Tibial nerve (tissue), 3 donors: ENCODE measurements around the gene ARHGAP15.

ENCODE experiments used
- POLR2A ChIP-seq, 2 donors: fragments of 450-650 bp; IDR thresholded peaks; one replicate each; pipeline ENCODE4 v1.6.1; 2017; ENCODE audit warnings: antibody characterized with exemption in 2 of 2, mild to moderate bottlenecking in 2 of 2, moderate library complexity in 2 of 2
- TF ChIP-seq, protein P1 (sequence below), 5 experiments: fragments of 200-600 bp in 3 of 5; fragments of 450-650 bp in 2 of 5; sonication (generic) in 3 of 5; IDR thresholded peaks; one replicate each; pipeline ENCODE4 v1.5.1; 2016 to 2019; ENCODE audit warnings: antibody characterized with exemption in 5 of 5, mild to moderate bottlenecking in 3 of 5, moderate library complexity in 2 of 5

DNA sequence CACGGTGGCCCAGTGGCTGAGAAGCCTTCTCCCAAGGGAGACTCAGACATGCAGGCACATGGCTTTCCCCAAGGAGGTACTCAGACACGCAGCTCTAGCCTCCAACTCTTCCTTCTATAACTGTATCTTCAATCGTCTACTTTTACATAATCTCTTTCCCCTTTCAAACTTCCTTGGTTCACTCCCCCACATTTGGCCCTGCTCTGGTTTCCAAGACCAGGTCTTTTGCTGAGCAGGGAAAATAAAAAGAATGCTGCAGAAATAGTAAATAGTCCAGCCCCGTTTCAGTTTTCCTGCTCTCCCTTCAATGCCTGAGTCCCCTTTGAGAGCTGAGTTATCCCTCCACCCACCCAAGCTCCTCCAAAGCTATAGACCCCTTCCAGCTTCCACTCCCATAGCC, 635.0 kb downstream of the ARHGAP15 start:
- no peak for TF ChIP-seq POLR2A (IDR thresholded peaks at IDR 0.05)
- TF ChIP-seq, protein P1, sequence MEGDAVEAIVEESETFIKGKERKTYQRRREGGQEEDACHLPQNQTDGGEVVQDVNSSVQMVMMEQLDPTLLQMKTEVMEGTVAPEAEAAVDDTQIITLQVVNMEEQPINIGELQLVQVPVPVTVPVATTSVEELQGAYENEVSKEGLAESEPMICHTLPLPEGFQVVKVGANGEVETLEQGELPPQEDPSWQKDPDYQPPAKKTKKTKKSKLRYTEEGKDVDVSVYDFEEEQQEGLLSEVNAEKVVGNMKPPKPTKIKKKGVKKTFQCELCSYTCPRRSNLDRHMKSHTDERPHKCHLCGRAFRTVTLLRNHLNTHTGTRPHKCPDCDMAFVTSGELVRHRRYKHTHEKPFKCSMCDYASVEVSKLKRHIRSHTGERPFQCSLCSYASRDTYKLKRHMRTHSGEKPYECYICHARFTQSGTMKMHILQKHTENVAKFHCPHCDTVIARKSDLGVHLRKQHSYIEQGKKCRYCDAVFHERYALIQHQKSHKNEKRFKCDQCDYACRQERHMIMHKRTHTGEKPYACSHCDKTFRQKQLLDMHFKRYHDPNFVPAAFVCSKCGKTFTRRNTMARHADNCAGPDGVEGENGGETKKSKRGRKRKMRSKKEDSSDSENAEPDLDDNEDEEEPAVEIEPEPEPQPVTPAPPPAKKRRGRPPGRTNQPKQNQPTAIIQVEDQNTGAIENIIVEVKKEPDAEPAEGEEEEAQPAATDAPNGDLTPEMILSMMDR (IDR thresholded peaks at IDR 0.05): no peak
